Endothelial cell of umbilical vein (primary cell): ENCODE measurements around the gene CHST11. TPM values are rescaled to one million over a fixed set of nuclear protein-coding genes. Genes with fewer than 3 reads are reported as not detected.

ENCODE experiments used
- BruUV-seq: library from RNA; stranded (reverse); fragments of 400-500 nt; replicated peaks from 2 replicates; lab custom pipeline; 2021; lab: Mats Ljungman, UMichigan
- CTCF ChIA-PET: fragments of 300-600, 350-600 bp; sonication (Branson Sonifier 250); formaldehyde crosslinking; loops from one replicate; lab custom pipeline; 2021; ENCODE audit warnings: antibody characterized with exemption, inconsistent platforms; lab: Charles Lee
- POLR2A ChIA-PET: fragments of 300-600, 350-600 bp; sonication (Branson Sonifier 250); formaldehyde crosslinking; loops from one replicate; lab custom pipeline; 2021; ENCODE audit warnings: antibody characterized with exemption, inconsistent platforms; lab: Charles Lee
- DNase-seq: peaks from one replicate; pipeline ENCODE4 v3.0.0-alpha.2; 2011; ENCODE audit warnings: low read depth, low spot score
- FAIRE-seq: peaks from 2 replicates; lab custom pipeline; 2011; peaks lifted over from hg19 to GRCh38; lab: Jason Lieb, UNC
- H2AFZ ChIP-seq: 2 replicates; pipeline ENCODE4 v1.6.0; 2012; ENCODE audit warnings: low read depth, low read length, control low read depth, inconsistent platforms
- H3K27ac ChIP-seq: 2 replicates; pipeline ENCODE4 v1.5.1; 2011; ENCODE audit warnings: low read depth, mild to moderate bottlenecking, control low read depth, low read length, moderate library complexity; ENCODE audit not compliant: insufficient read depth
- H3K27me3 ChIP-seq, 2 experiments: 2 replicates each; pipeline versions ENCODE4 v1.6.0 to v1.6.1; 2011; ENCODE audit warnings: low read length in 2 of 2, mixed read lengths in 1 of 2; ENCODE audit not compliant: control insufficient read depth in 2 of 2, insufficient read depth in 2 of 2
- H3K36me3 ChIP-seq, 2 experiments: 2 replicates in 1 of 2; 3 replicates in 1 of 2; pipeline ENCODE4 v1.5.1; 2011; ENCODE audit warnings: low read length in 2 of 2, mild to moderate bottlenecking in 1 of 2, moderate library complexity in 1 of 2; ENCODE audit not compliant: control insufficient read depth in 2 of 2, insufficient read depth in 2 of 2; ENCODE audit errors: extremely low read depth in 1 of 2
- H3K4me1 ChIP-seq: 3 replicates; pipeline ENCODE4 v1.5.1; 2011; ENCODE audit warnings: mild to moderate bottlenecking, low read length; ENCODE audit not compliant: control insufficient read depth, insufficient read depth; ENCODE audit errors: extremely low read depth
- H3K4me2 ChIP-seq: 2 replicates; pipeline ENCODE4 v1.6.1; 2011; ENCODE audit warnings: low read length, control low read depth, mixed read lengths; ENCODE audit not compliant: insufficient read depth
- H3K4me3 ChIP-seq, 3 experiments: fragments of 200-600 bp in 1 of 3; sonication (generic), shearing (Covaris generic) in 1 of 3; replicated peaks in 1 of 3; 2 replicates each; pipeline ENCODE4 v1.5.1; 2011 to 2016; ENCODE audit warnings: control low read depth in 3 of 3, low read length in 3 of 3, mild to moderate bottlenecking in 2 of 3, inconsistent platforms in 1 of 3, low read depth in 1 of 3, moderate library complexity in 1 of 3; ENCODE audit not compliant: insufficient read depth in 1 of 3
- H3K79me2 ChIP-seq: 2 replicates; pipeline ENCODE4 v1.6.0; 2012; ENCODE audit warnings: low read length, inconsistent platforms; ENCODE audit not compliant: control insufficient read depth, insufficient read depth
- H3K9ac ChIP-seq: replicated peaks from 2 replicates; pipeline ENCODE3; 2011; ENCODE audit warnings: low read length, control low read depth; ENCODE audit not compliant: insufficient read depth; ENCODE audit errors: extremely low read depth
- H3K9me1 ChIP-seq: replicated peaks from 3 replicates; pipeline ENCODE4 v1.6.0; 2011; ENCODE audit warnings: mild to moderate bottlenecking, low read length; ENCODE audit not compliant: control insufficient read depth, insufficient read depth; ENCODE audit errors: extremely low read depth
- H3K9me3 ChIP-seq: replicated peaks from 2 replicates; pipeline ENCODE4 v1.5.1; 2012; ENCODE audit warnings: low read length, inconsistent platforms; ENCODE audit not compliant: control insufficient read depth, insufficient read depth
- H4K20me1 ChIP-seq: replicated peaks from 2 replicates; pipeline ENCODE3; 2011; ENCODE audit warnings: mild to moderate bottlenecking, low read length; ENCODE audit not compliant: control insufficient read depth, insufficient read depth; ENCODE audit errors: extremely low read depth
- EZH2 ChIP-seq: IDR thresholded peaks from 2 replicates; pipeline ENCODE4 v1.6.1; 2012; ENCODE audit warnings: borderline replicate concordance, low read depth, mild to moderate bottlenecking, moderate library complexity, low read length, inconsistent platforms; ENCODE audit not compliant: severe bottlenecking
- FOS ChIP-seq: IDR thresholded peaks from 2 replicates; pipeline ENCODE4 v1.6.1; 2011; ENCODE audit warnings: mild to moderate bottlenecking, low read length, moderate library complexity, borderline replicate concordance; ENCODE audit not compliant: insufficient read depth
- GATA2 ChIP-seq: IDR thresholded peaks from 2 replicates; pipeline ENCODE4 v1.7.0; 2011; ENCODE audit warnings: low read depth, mild to moderate bottlenecking, moderate library complexity, mixed read lengths, low read length; ENCODE audit not compliant: insufficient read length, insufficient read depth
- JUN ChIP-seq: IDR thresholded peaks from 2 replicates; pipeline ENCODE4 v1.6.1; 2011; ENCODE audit warnings: borderline replicate concordance, low read depth; ENCODE audit not compliant: insufficient read length, insufficient read depth
- MYC ChIP-seq: IDR thresholded peaks from one replicate; pipeline ENCODE4 v1.6.1; 2011; ENCODE audit warnings: mild to moderate bottlenecking, low read depth, low read length
- POLR2A ChIP-seq: IDR thresholded peaks from 2 replicates; pipeline ENCODE4 v1.6.1; 2012; ENCODE audit warnings: low read depth, mild to moderate bottlenecking, control low read depth, low read length
- POLR2AphosphoS5 ChIP-seq: IDR thresholded peaks from 2 replicates; pipeline ENCODE4 v1.6.1; 2012; ENCODE audit warnings: low read depth, mild to moderate bottlenecking, control low read depth, low read length, moderate library complexity; ENCODE audit not compliant: insufficient read depth
- dilution Hi-C: fragments of 300-500 bp; cut with MboI; formaldehyde crosslinking; loops from one replicate; pipeline ENCODE4 v1.15.0; 2019; ENCODE audit warnings: low sequenced_read_pairs; ENCODE audit not compliant: extremely low pct_ligation_motif_present
- intact Hi-C: fragments of 100-400 bp; cut with micrococcal nuclease; formaldehyde crosslinking; loops from one replicate; pipeline ENCODE4 v1.10.0; 2022
- polyA plus RNA-seq, 4 experiments: library from polyadenylated mRNA; depleted of rRNA in 3 of 4; stranded (reverse) in 3 of 4; unstranded in 1 of 4; fragments of >200 nt; gene quantifications; 2 replicates each; pipeline versions ENCODE4 v1.2.1 to v1.2.3, GENCODE V29; 2011 to 2012; ENCODE audit warnings: missing spikeins in 1 of 4
- total RNA-seq: library from RNA; stranded (reverse); gene quantifications from 2 replicates; pipeline ENCODE4 v1.2.3, GENCODE V29; 2021
- TF ChIP-seq, protein P1 (sequence below): IDR thresholded peaks from 2 replicates; pipeline ENCODE4 v1.6.1; 2011; ENCODE audit not compliant: insufficient read depth, insufficient read length
- TF ChIP-seq, protein P2 (sequence below), 2 donors: IDR thresholded peaks; 1 replicate in 1 of 2; 2 replicates in 1 of 2; pipeline ENCODE4 v1.5.1; 2011; ENCODE audit warnings: low read length in 2 of 2, mild to moderate bottlenecking in 2 of 2, moderate library complexity in 2 of 2, control low read depth in 1 of 2, inconsistent platforms in 1 of 2, low read depth in 1 of 2; ENCODE audit not compliant: insufficient read depth in 1 of 2; ENCODE audit errors: extremely low read depth in 1 of 2

CHST11 gene
- total and polyA plus RNA-seq, 2 donors (not counting 3 experiments of a cell fraction or from before 2014, with no cell fraction given), result 19.7 to 20.9 TPM

DNA sequence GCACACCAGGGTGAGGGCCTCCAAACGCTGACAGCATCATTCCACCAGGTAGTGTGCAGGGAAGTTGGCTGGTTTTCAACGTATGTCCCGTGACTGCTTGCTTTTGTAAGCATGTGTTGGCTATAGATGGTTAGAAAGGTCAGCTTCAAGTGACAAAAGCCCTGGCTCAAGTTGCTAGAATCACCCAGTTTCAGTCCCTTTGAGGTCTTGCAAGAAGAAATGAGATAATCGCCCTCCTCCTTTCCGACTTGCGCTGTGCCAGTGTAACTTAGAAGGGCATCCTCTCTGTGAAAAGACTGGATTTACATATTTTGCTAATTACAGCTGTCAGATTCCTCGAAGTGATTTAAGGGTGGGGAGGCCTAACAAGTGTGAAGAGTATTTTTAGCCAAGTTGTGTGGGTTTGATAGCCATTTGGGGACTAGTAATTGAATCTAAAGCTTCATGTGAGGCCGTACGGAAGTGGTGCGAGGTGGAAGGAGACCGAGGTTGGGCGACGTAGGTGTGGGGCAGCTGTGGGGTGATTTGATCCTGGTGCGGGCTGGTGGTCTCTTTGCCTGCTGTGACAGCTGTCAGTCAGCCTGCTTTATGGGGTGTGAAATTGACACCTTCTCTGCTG lies 94.7 kb downstream of the CHST11 start:
- Histone ChIP-seq H3K4me3 (no peak overlapping the region), H3K79me2 (no peaks in the 10 kb centered on the region), H3K9me1 (no peaks in the 10 kb centered on the region), H3K36me3 (no peaks in the 10 kb centered on the region), H2AFZ (no peak overlapping the region), H3K9ac (no peak overlapping the region), H3K4me1 (peaks cover 3% of the 10 kb centered on the region), H3K4me2 (no peak overlapping the region), H3K27ac (no peak overlapping the region), H3K27me3 (no peaks in the 10 kb centered on the region), H4K20me1 (peaks cover 2% of the 10 kb centered on the region), H3K9me3 (no peaks in the 10 kb centered on the region)
- TF ChIP-seq, protein P1, sequence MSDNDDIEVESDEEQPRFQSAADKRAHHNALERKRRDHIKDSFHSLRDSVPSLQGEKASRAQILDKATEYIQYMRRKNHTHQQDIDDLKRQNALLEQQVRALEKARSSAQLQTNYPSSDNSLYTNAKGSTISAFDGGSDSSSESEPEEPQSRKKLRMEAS, result no peak
- TF ChIP-seq JUN (no peak), POLR2A (no peak), POLR2AphosphoS5 (no peak), EZH2 (no peak)
- intact Hi-C loops, result no loop called here
- POLR2A ChIA-PET, result no interaction called here
- CTCF ChIA-PET, result no interaction called here
- no peak for DNase-seq
- dilution Hi-C loops, result no loop called here
- no TSS peak for BruUV-seq
- no peak for FAIRE-seq

DNA sequence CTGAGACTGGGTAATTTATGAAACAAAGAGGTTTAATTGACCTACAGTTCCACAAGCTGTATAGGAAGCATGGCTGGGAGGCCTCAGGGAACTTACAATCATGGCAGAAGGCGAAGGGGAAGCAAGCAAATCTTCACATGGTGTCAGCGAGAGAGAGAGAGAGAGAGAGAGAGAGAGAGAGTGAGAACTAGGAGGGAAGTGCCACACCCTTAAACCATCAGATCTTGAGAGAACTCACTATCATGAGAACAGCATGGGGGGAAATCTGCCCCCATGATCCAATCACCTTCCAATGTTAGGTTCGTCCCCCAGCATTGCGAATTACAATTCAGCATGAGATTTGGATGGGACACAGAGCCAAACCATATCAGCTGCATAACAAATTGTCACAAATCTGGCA lies 96.7 kb downstream of the CHST11 start:
- BruUV-seq, result no TSS peak
- intact Hi-C loops, result no loop called here
- ChIA-PET POLR2A (no interaction called here), CTCF (no interaction called here)
- Histone ChIP-seq H2AFZ (no peak overlapping the region), H3K9me1 (no peaks in the 10 kb centered on the region), H3K9me3 (no peaks in the 10 kb centered on the region), H3K9ac (no peak overlapping the region), H3K4me3 (no peak overlapping the region), H3K27ac (no peak overlapping the region), H4K20me1 (peaks cover 2% of the 10 kb centered on the region), H3K27me3 (no peaks in the 10 kb centered on the region), H3K4me1 (peaks cover 3% of the 10 kb centered on the region), H3K36me3 (no peaks in the 10 kb centered on the region), H3K4me2 (no peak overlapping the region), H3K79me2 (no peaks in the 10 kb centered on the region)
- dilution Hi-C loops, result no loop called here
- TF ChIP-seq MYC (no peak), POLR2A (no peak), GATA2 (no peak), EZH2 (no peak), POLR2AphosphoS5 (no peak), FOS (no peak), JUN (no peak)
- TF ChIP-seq, protein P1, result no peak
- TF ChIP-seq, protein P2, sequence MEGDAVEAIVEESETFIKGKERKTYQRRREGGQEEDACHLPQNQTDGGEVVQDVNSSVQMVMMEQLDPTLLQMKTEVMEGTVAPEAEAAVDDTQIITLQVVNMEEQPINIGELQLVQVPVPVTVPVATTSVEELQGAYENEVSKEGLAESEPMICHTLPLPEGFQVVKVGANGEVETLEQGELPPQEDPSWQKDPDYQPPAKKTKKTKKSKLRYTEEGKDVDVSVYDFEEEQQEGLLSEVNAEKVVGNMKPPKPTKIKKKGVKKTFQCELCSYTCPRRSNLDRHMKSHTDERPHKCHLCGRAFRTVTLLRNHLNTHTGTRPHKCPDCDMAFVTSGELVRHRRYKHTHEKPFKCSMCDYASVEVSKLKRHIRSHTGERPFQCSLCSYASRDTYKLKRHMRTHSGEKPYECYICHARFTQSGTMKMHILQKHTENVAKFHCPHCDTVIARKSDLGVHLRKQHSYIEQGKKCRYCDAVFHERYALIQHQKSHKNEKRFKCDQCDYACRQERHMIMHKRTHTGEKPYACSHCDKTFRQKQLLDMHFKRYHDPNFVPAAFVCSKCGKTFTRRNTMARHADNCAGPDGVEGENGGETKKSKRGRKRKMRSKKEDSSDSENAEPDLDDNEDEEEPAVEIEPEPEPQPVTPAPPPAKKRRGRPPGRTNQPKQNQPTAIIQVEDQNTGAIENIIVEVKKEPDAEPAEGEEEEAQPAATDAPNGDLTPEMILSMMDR (IDR thresholded peaks at IDR 0.05; ENCODE audit: extremely low read depth in 1 of 2, insufficient read depth in 1 of 2, low read depth in 1 of 2, low read length in 2 of 2), result no peak
- no peak for DNase-seq
- no peak for FAIRE-seq
